Smooth muscle cell (in vitro differentiated cells): ENCODE data around the gene CLEC4C. TPM values are rescaled to one million over a fixed set of nuclear protein-coding genes. Genes with fewer than 3 reads are reported as not detected.
"Not testable (repeated sequence)": the region's sequence is repeated elsewhere in the genome, so short reads cannot be mapped to it uniquely, and the experiment has no call there.

Experiments used
- DNase-seq: peaks from one replicate; lab custom pipeline; 2025; ENCODE audit not compliant: unreplicated experiment; lab: John Stamatoyannopoulos, UW
- H2AFZ ChIP-seq: fragments of 200-600 bp; sonication (generic); 2 replicates; pipeline ENCODE4 v1.6.0; 2016; ENCODE audit warnings: antibody characterized with exemption, low read depth, mild to moderate bottlenecking
- H3F3A ChIP-seq: fragments of 200-600 bp; sonication (generic); 2 replicates; pipeline ENCODE4 v1.6.0; 2017; ENCODE audit warnings: antibody characterized with exemption, low read depth
- H3K27ac ChIP-seq: fragments of 200-600 bp; sonication (generic); 2 replicates; pipeline ENCODE4 v1.5.1; 2016; ENCODE audit warnings: low read depth, mild to moderate bottlenecking
- H3K27me3 ChIP-seq: fragments of 200-600 bp; sonication (generic); 2 replicates; pipeline ENCODE4 v1.6.1; 2016; ENCODE audit warnings: low read depth, mild to moderate bottlenecking
- H3K36me3 ChIP-seq: fragments of 200-600 bp; sonication (generic); 2 replicates; pipeline ENCODE4 v1.5.1; 2016; ENCODE audit warnings: low read depth
- H3K4me1 ChIP-seq: fragments of 200-600 bp; sonication (generic); 2 replicates; pipeline ENCODE4 v1.5.1; 2016; ENCODE audit warnings: low read depth
- H3K4me2 ChIP-seq: fragments of 200-600 bp; sonication (generic); 2 replicates; pipeline ENCODE4 v1.6.0; 2016; ENCODE audit warnings: mild to moderate bottlenecking
- H3K4me3 ChIP-seq: fragments of 200-600 bp; sonication (generic); 2 replicates; pipeline ENCODE4 v1.5.1; 2016; ENCODE audit warnings: mild to moderate bottlenecking
- H3K79me2 ChIP-seq: fragments of 200-600 bp; sonication (generic); 2 replicates; pipeline ENCODE4 v1.6.0; 2016; ENCODE audit warnings: low read depth, mild to moderate bottlenecking
- H3K9ac ChIP-seq: fragments of 200-600 bp; sonication (generic); 2 replicates; pipeline ENCODE4 v1.6.0; 2016; ENCODE audit warnings: low read depth
- H3K9me3 ChIP-seq: fragments of 200-600 bp; sonication (generic); replicated peaks from 2 replicates; pipeline ENCODE4 v1.5.1; 2016; ENCODE audit warnings: low read depth
- H4K20me1 ChIP-seq: fragments of 200-600 bp; sonication (generic); 2 replicates; pipeline ENCODE4 v1.6.0; 2016; ENCODE audit warnings: low read depth
- WGBS: methylation state at CpG from one replicate; pipeline ENCODE4 v1.1.7; 2016; ENCODE audit warnings: low lambda C conversion rate; 5-methylcytosine and 5-hydroxymethylcytosine counted together
- polyA plus RNA-seq: library from polyadenylated mRNA; unstranded; fragments of >200 nt; fragmentation: Nextera tagmentation; extraction: Ambion mirVana; gene quantifications from 2 replicates; pipeline ENCODE4 v1.2.1, GENCODE V29; 2016
- total RNA-seq: library from RNA; depleted of rRNA; stranded (reverse); fragments of >200 nt; gene quantifications from 2 replicates; pipeline ENCODE4 v1.2.3, GENCODE V29; 2014
- TF ChIP-seq, protein P1 (sequence below): fragments of 200-600 bp; sonication (generic); IDR thresholded peaks from 2 replicates; pipeline ENCODE4 v1.5.1; 2017; ENCODE audit warnings: borderline replicate concordance, mild to moderate bottlenecking, antibody characterized with exemption; ENCODE audit not compliant: insufficient read depth, poor library complexity, severe bottlenecking

Gene CLEC4C, protein sequence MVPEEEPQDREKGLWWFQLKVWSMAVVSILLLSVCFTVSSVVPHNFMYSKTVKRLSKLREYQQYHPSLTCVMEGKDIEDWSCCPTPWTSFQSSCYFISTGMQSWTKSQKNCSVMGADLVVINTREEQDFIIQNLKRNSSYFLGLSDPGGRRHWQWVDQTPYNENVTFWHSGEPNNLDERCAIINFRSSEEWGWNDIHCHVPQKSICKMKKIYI
- not detected in 2 replicates for total RNA-seq
- polyA plus RNA-seq: not detected in 2 replicates

DNA sequence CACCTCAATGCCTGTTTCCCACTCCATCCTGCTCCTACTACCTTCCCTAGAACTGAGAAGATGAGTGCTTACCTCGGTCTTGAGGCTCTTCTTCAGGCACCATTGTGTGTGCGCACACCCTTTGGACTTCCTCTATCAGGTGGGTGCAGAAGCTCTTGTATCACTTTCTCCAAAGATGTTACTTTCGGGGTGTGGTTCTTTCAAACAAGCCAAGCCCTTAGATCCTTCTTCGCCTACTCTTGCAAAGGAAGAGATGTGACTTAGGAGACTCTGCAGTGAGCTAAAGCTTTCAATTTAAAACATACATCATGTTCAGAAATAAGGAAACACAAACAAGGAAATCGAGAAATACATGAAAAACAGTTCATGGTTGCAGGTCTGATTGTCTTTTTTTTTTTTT, at the start of gene CLEC4C:
TSS of gene CLEC4C (minus strand) at position 130 of the 400 bp plus-strand sequence. CDS start at position 103, 27 bp downstream.
- Histone ChIP-seq H2AFZ (no peak within 1 kb of the TSS), H3K4me3 (no peak within 1 kb of the TSS), H3K27me3 (no peaks in the 10 kb centered on the region), H3K9me3 (no peaks in the 10 kb centered on the region), H3K27ac (no peak within 1 kb of the TSS), H3K79me2 (no peaks in the 10 kb centered on the region), H4K20me1 (no peaks in the 10 kb centered on the region), H3F3A (no peaks in the 10 kb centered on the region), H3K36me3 (no peaks in the 10 kb centered on the region), H3K9ac (no peak within 1 kb of the TSS), H3K4me2 (no peak within 1 kb of the TSS), H3K4me1 (no peaks in the 10 kb centered on the region)
- TF ChIP-seq, protein P1, sequence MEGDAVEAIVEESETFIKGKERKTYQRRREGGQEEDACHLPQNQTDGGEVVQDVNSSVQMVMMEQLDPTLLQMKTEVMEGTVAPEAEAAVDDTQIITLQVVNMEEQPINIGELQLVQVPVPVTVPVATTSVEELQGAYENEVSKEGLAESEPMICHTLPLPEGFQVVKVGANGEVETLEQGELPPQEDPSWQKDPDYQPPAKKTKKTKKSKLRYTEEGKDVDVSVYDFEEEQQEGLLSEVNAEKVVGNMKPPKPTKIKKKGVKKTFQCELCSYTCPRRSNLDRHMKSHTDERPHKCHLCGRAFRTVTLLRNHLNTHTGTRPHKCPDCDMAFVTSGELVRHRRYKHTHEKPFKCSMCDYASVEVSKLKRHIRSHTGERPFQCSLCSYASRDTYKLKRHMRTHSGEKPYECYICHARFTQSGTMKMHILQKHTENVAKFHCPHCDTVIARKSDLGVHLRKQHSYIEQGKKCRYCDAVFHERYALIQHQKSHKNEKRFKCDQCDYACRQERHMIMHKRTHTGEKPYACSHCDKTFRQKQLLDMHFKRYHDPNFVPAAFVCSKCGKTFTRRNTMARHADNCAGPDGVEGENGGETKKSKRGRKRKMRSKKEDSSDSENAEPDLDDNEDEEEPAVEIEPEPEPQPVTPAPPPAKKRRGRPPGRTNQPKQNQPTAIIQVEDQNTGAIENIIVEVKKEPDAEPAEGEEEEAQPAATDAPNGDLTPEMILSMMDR: no peak
- 86% methylated on average over 5 of the region's 5 CpGs for WGBS
- no peak for DNase-seq

DNA sequence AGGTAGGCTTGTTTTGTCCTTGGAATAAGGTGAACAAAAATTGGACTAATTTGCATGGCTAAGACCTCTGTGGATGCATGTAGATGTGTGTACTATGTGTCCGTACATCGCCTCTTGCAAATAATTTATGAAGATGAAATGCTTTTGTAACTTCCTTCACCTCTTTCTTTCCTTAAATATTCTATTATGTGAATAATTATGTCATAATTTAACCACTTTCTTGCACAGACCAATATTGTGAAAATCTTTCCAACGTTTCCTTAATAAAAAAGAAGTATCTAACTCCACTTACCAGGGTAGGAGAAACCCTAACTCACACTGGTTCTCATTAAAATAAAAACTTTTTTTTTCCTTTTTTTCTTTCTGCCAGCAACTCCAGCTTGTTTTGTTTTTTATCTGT, 46.0 kb upstream of the CLEC4C start:
- Histone ChIP-seq H4K20me1 (no peaks in the 10 kb centered on the region), H3K36me3 (no peaks in the 10 kb centered on the region), H2AFZ (no peak overlapping the region), H3K4me3 (no peak overlapping the region), H3K27ac (no peak overlapping the region), H3K79me2 (no peaks in the 10 kb centered on the region), H3K4me1 (peaks cover 3% of the 10 kb centered on the region), H3F3A (no peaks in the 10 kb centered on the region), H3K9ac (no peak overlapping the region), H3K9me3 (no peaks in the 10 kb centered on the region), H3K27me3 (peaks cover 20% of the 10 kb centered on the region), H3K4me2 (no peak overlapping the region)
- no peak for DNase-seq
- TF ChIP-seq, protein P1: no peak
- 62% methylated on average over 3 of the region's 3 CpGs for WGBS

DNA sequence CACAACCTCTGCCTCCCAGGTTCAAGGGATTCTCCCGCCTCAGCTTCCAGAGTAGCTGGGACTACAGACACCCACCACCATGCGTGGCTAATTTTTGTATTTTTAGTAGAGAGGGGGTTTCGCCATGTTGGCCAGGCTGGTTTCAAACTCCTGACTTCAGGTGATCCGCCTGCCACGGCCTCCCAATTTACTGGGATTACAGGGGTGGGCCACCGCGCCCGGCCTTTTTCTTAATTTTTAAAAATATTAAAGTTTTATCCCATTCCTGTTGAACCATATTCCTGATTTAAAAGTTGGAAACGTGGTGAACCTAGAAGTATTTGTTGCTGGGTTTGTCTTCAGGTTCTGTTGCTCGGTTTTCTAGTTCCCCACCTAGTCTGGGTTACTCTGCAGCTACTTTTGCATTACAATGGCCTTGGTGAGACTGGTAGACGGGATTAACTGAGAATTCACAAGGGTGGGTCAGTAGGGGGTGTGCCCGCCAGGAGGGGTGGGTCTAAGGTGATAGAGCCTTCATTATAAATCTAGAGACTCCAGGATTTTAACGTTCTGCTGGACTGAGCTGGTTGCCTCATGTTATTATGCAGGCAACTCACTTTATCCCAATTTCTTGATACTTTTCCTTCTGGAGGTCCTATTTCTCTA, 41.8 kb upstream of the CLEC4C start, which contains the start of gene NANOG:
TSS of gene NANOG (plus strand) at position 519 of the 645 bp plus-strand sequence. CDS start 213 bp downstream, outside the sequence.
- not testable (repeated sequence) for H3K79me2 ChIP-seq, H3F3A ChIP-seq, H3K9ac ChIP-seq, H3K36me3 ChIP-seq, DNase-seq, H3K4me3 ChIP-seq, H3K4me1 ChIP-seq, H3K9me3 ChIP-seq, H3K27ac ChIP-seq, H4K20me1 ChIP-seq, H2AFZ ChIP-seq
- peak within 1 kb of the TSS; percentile 52 for H3K4me2 ChIP-seq
- peaks cover 33% of the 10 kb centered on the region for H3K27me3 ChIP-seq
- WGBS: 54% methylated on average over 13 of the region's 13 CpGs

DNA sequence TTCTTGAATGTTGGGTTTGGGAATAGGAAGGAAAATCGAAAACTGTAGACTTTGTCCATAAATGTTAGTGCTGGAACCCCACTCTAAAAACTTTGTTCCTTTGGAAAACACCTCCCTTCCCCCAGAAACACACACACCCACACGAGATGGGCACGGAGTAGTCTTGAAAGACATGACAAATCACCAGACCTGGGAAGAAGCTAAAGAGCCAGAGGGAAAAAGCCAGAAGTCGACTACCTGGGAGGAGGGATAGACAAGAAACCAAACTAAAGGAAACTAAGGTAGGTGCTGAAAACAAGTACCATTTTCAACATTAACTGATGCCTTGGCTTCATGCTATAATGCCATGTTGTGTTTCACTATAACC, 41.1 kb upstream of the CLEC4C start:
- H3K4me1 ChIP-seq: no peaks in the 10 kb centered on the region
- H3K9me3 ChIP-seq: no peaks in the 10 kb centered on the region
- peak overlapping the region; percentile 23 for H2AFZ ChIP-seq
- no peak overlapping the region for H3K27ac ChIP-seq
- no peak for DNase-seq
- no peak overlapping the region for H3K9ac ChIP-seq
- H3K4me3 ChIP-seq: no peak overlapping the region
- no peaks in the 10 kb centered on the region for H3F3A ChIP-seq
- H4K20me1 ChIP-seq: no peaks in the 10 kb centered on the region
- TF ChIP-seq, protein P1: no peak
- peak overlapping the region; percentile 52 for H3K4me2 ChIP-seq
- H3K79me2 ChIP-seq: no peaks in the 10 kb centered on the region
- no peaks in the 10 kb centered on the region for H3K36me3 ChIP-seq
- peaks cover 33% of the 10 kb centered on the region for H3K27me3 ChIP-seq
- WGBS: 11% methylated on average over 4 of the region's 4 CpGs
